ENCODE data around the gene DNAJC30. TPM values are rescaled to one million over a fixed set of nuclear protein-coding genes. Genes with fewer than 3 reads are reported as not detected.
A peak's percentile ranks its signal among the peaks of the same experiment; 100 is the strongest.

DNAJC30 gene
- total and polyA plus RNA-seq, 2 of the 8 experiments (the other 6 are each of a cell fraction or from before 2014, with no cell fraction given) = 6.1 to 6.3 TPM

DNA sequence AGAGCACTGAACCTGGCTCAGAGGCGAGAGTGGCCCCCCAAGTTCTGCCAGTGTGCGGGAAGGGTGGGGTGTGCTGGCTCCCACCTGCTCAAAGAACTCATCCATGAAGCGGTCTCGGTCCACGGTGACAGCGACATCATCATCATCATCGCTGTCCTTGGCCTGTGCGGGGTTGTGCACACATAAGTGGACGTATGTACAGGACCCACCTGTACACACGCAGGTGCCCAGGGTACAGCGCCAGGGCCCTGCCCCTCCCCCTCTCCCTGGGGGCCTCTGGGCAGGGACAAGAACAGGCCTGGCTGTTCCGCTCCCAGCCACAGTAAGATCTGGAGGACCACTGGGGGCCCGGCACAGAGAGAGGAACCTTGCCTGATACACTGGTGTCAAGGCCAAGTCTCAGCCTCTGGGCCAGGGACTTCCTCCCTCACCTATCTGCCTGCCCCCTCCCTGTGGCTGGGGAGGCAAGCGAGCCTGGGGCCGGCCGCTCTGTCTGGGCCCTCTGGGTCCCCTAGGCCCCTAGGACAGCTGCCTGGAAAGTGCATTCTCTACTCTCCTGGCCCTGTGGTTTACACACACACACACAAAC, 25.8 kb upstream of the DNAJC30 start:
- Histone ChIP-seq H3K4me3 (ENCODE audit: extremely low read depth in 1 of 4, insufficient read depth in 2 of 4, low read depth in 3 of 4, low read length in 4 of 4) (no peak overlapping the region), H3K56ac (replicated peaks; ENCODE audit: insufficient read length, low read depth, low read length) (no peak overlapping the region), H2BK5ac (ENCODE audit: low read depth, low read length) (no peak overlapping the region), H3K23ac (ENCODE audit: insufficient read length) (no peak overlapping the region), H2BK20ac (ENCODE audit: low read length) (no peak overlapping the region), H2BK120ac (replicated peaks; ENCODE audit: low read depth, low read length) (no peak overlapping the region), H4K20me1 (replicated peaks in 1 of 2; ENCODE audit: control insufficient read depth in 1 of 2, insufficient read depth in 2 of 2, low read length in 2 of 2) (peaks cover 3 to 8% of the 10 kb centered on the region in 2 experiments), H3K9me3 (ENCODE audit: insufficient read depth in 2 of 2, low read depth in 1 of 2, low read length in 1 of 2) (no peaks in the 10 kb centered on the region), H2BK15ac (ENCODE audit: low read length) (no peak overlapping the region), H4K5ac (ENCODE audit: insufficient read length, low read depth, low read length) (no peak overlapping the region), H3K27ac (ENCODE audit: low read depth, low read length) (no peak overlapping the region), H4K91ac (replicated peaks; ENCODE audit: insufficient read length, low read length) (no peak overlapping the region), H2BK12ac (ENCODE audit: low read depth, low read length) (no peak overlapping the region), H3K27me3 (replicated peaks in 1 of 4; ENCODE audit: control insufficient read depth in 3 of 4, extremely low read depth in 1 of 4, insufficient read depth in 3 of 4, low read length in 3 of 4) (no peaks in the 10 kb centered on the region; a peak in 1 of 7 replicates), H3K9ac (replicated peaks in 1 of 4; ENCODE audit: extremely low read depth in 1 of 4, low read depth in 3 of 4, low read length in 3 of 4) (no peak overlapping the region), H2AFZ (ENCODE audit: low read length) (no peak overlapping the region), H3K4me2 (ENCODE audit: insufficient read depth in 1 of 2, low read depth in 2 of 2, low read length in 2 of 2) (no peak overlapping the region), H3K4ac (replicated peaks; ENCODE audit: insufficient read length, low read depth, low read length) (no peak overlapping the region), H3K36me3 (ENCODE audit: control insufficient read depth in 2 of 4, insufficient read depth in 4 of 4, low read length in 3 of 4) (no peaks in the 10 kb centered on the region), H3K79me1 (ENCODE audit: low read depth, low read length) (peaks cover 3% of the 10 kb centered on the region), H3K79me2 (ENCODE audit: control insufficient read depth in 1 of 2, insufficient read depth in 2 of 2, low read length in 2 of 2) (no peaks in the 10 kb centered on the region), H4K8ac (ENCODE audit: extremely low read depth, insufficient read depth, low read length) (peak overlapping the region; percentile 2; the same call in 1 of the 2 replicates), H2AK5ac (ENCODE audit: low read depth, low read length) (no peak overlapping the region), H3K18ac (ENCODE audit: extremely low read depth, low read length) (no peak overlapping the region), H3K23me2 (ENCODE audit: low read depth, low read length) (no peaks in the 10 kb centered on the region), H3K14ac (ENCODE audit: insufficient read length) (no peak overlapping the region), H3K4me1 (replicated peaks in 1 of 4; ENCODE audit: control insufficient read depth in 3 of 4, insufficient read depth in 4 of 4, low read length in 3 of 4) (peaks cover 0 to 10% (median 6%) of the 10 kb centered on the region in 4 experiments; a peak in 6 of 7 replicates)
- 91% methylated on average over 16 of the region's 16 CpGs; no CpG with 5 or more reads in 1 of the 2 experiments for WGBS, 2 experiments (ENCODE audit: extremely low coverage in 1 of 2, insufficient coverage in 1 of 2, insufficient read length in 1 of 2, insufficient replicate concordance in 2 of 2, low coverage in 1 of 2, low lambda C conversion rate in 2 of 2, missing lambda C conversion rate in 1 of 2)
- POLR2A ChIA-PET (ENCODE audit: partially characterized antibody) = interaction anchor here (0.7 to 2.4 kb wide), 4 partner anchors 8 to 88 kb away, joined by 3 to 7 read pairs (median 4); no protein-coding TSS in a partner anchor
- CTCF ChIA-PET (ENCODE audit: partially characterized antibody) = interaction anchor here (1.0 to 9.7 kb wide), 5 partner anchors 8 to 102 kb away, joined by 3 to 130 read pairs (median 4); no protein-coding TSS in a partner anchor
- DNase-seq (ENCODE audit: low read depth in 1 of 2, low spot score in 2 of 2) (no peak), FAIRE-seq (no peak)
- TF ChIP-seq PHF8 (conservative IDR thresholded peaks at IDR 0.05; ENCODE audit: low read depth, low read length) (no peak), KDM5A (IDR thresholded peaks at IDR 0.05; ENCODE audit: low read length) (no peak), RBBP5 (IDR thresholded peaks at IDR 0.05; ENCODE audit: borderline replicate concordance, low read depth, low read length) (no peak), FOSL1 (IDR thresholded peaks at IDR 0.05; ENCODE audit: insufficient read depth, low read depth, low read length) (no peak), BCL11A (IDR thresholded peaks at IDR 0.05; ENCODE audit: low read depth in 2 of 2, low read length in 2 of 2) (no peak), EGR1 (IDR thresholded peaks at IDR 0.05; ENCODE audit: borderline replicate concordance, low read depth, low read length) (no peak), USF2 (IDR thresholded peaks at IDR 0.05; ENCODE audit: low read length) (no peak), ASH2L (IDR thresholded peaks at IDR 0.05; ENCODE audit: low read length) (no peak), GABPA (IDR thresholded peaks at IDR 0.05; ENCODE audit: borderline replicate concordance, insufficient read depth, low read length) (no peak), TEAD4 (IDR thresholded peaks at IDR 0.05; ENCODE audit: low read depth, low read length) (no peak), CHD1 (IDR thresholded peaks at IDR 0.05; ENCODE audit: low read depth, low read length) (no peak), SP4 (IDR thresholded peaks at IDR 0.05; ENCODE audit: low read length) (no peak), CHD2 (IDR thresholded peaks at IDR 0.05; ENCODE audit: low read length) (no peak)
